SW480 (cell line): ENCODE data around the gene ZBTB16.

Experiments used
- DNase-seq: peaks from one replicate; pipeline ENCODE4 v3.0.0-alpha.2; 2016; ENCODE audit warnings: low spot score

The ZBTB16 gene

GRCh38 chr11:114065094-114065493, 5.6 kb downstream of the ZBTB16 start:
- DNase-seq = no peak

- no peak for DNase-seq
Observed at GRCh38 chr11:114066046-114066648, 6.6 kb downstream of the ZBTB16 start.

DNA sequence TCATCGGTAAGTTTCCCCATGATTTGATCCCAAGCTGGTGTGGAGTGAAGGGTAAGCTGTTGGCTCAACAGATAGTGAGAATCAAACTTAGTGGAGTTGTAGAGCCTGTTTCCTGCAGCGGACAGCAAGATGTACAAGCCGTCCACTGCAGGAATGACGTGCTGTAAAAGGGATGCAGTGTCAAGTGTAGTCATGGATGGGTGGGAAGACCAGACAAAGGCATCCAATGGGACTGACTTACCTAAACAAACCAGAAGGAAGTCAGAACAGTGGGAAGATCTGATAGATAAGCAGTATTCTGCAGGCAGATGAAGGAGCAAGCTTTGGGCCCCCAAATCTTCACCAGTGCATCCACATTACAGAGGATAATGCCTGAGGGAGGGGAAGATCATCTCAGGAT, 8.8 kb downstream of the ZBTB16 start:
- DNase-seq = no peak

GRCh38 chr11:114070464-114071139, 11.1 kb downstream of the ZBTB16 start:
- no peak for DNase-seq

GRCh38 chr11:114073007-114073827, 13.7 kb downstream of the ZBTB16 start:
- no peak for DNase-seq

DNA sequence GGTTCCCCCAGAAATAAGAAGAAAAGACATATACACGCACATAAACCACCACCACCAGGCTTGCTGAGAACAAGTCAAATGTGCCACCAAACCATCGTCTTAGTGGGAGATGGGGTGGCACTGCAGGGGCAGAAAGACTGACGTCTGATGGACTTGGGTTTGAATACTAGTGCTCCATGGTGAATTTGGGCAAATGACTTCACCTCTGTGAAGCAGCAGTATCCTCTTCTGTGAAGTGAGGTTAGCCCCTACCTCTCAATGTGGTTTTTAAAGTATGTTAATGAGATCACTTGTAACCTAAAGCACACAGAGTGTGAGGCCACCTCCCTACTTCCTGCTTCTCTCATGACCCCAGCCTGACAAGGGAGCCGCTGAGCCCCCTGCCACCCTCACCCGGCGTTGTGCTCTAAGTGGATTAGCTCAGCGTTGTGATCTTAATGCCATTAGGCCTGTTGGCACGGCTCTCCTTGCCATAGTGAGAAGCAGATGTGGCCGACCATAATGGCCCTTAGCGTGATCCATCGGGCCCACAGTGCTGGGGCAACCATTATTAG, 14.4 kb downstream of the ZBTB16 start:
- DNase-seq = no peak

- DNase-seq = no peak
Observed at GRCh38 chr11:114074546-114075343, 15.2 kb downstream of the ZBTB16 start.

DNA sequence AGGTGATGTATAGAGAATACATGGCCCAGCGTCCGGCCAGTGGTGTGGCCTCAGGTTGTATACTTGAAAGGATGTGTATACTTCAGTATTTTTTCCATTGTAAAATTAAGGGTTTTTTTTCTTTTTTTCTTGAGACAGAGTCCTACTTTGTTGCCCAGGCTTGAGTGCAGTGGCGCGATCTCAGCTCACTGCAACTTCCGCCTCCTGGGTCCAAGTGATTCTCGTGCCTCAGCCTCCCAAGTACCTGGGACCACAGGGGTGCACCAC, 15.8 kb downstream of the ZBTB16 start:
- DNase-seq = no peak

DNA sequence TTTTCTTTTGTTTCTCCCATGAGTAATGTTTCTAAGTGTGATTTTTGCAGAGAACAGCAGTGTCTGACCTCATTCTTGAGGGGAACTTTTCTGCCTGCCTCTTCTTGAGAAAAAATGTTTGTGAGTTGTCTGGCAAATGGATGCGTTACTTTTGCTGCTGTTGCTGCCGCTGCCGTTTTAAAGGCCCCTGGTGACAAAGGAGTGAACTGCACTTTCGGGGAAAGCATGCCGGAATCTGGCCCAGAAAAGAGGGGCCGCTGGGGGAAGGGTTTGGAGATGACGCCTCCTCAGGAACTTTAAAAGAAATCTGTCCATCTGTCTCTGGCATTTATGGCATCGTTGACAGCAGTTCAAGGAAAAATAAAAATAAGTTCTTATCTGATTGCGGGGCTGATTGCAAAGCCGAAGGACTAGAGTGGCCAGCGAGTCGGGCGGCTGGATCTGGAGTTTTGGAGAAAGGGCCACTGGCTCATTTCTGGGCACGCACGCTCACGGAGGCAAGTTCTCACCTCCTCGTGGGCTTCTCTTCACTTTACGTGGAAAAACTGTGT, 16.5 kb downstream of the ZBTB16 start:
- DNase-seq = peak; percentile 23

GRCh38 chr11:114076921-114077331, 17.4 kb downstream of the ZBTB16 start:
- no peak for DNase-seq

GRCh38 chr11:114077482-114078305, 18.2 kb downstream of the ZBTB16 start:
- DNase-seq = no peak

GRCh38 chr11:114078423-114078822, 18.9 kb downstream of the ZBTB16 start:
- DNase-seq = no peak

DNA sequence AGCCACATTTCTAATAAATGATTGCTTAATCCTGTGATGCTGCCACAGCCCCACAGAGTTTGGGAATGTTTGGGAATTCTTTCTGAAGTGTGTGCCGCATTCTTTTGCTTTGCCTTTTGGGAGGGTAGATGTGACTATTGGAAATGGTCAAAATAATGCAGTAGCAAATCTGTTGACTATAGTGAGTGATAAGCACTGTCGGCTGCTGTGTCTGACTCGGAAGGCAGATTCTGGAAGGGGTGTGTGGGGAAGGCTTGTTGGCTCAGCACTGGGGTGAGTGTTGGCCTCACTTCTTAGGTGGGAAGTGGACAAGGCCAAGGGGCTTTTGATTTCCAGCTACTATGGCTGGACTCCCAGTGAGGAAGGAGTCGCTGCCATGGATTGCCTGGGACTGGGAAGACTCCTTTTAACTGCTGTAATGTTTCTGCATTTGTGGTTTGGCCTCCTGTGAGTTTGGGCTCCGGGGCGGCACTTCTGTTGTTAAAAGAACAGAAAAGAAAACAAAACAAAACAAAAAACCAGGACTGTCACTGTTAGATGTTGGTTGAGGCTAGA, 20.1 kb downstream of the ZBTB16 start:
- no peak for DNase-seq

- no peak for DNase-seq
Observed at GRCh38 chr11:114080219-114080618, 20.7 kb downstream of the ZBTB16 start.

DNA sequence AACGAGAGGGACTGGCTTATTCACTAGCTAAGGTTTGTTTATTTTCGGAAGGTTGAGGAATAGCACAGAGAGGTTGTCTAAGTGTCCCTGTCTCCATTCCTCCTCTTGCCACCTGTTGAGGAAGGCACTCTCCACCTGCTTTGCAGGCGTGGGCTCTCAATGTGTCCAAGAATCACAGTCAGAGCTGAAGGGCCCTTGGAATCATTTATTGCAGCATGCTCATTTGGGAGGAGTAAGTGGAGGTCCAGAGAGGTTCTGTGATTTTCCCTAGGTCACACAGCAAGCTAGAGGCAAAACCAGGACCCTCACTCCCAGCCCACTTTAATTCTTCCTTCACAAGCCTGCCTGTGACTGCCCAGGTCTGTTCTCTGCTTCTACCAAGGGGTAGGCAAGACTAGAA, 21.3 kb downstream of the ZBTB16 start:
- DNase-seq = no peak

DNA sequence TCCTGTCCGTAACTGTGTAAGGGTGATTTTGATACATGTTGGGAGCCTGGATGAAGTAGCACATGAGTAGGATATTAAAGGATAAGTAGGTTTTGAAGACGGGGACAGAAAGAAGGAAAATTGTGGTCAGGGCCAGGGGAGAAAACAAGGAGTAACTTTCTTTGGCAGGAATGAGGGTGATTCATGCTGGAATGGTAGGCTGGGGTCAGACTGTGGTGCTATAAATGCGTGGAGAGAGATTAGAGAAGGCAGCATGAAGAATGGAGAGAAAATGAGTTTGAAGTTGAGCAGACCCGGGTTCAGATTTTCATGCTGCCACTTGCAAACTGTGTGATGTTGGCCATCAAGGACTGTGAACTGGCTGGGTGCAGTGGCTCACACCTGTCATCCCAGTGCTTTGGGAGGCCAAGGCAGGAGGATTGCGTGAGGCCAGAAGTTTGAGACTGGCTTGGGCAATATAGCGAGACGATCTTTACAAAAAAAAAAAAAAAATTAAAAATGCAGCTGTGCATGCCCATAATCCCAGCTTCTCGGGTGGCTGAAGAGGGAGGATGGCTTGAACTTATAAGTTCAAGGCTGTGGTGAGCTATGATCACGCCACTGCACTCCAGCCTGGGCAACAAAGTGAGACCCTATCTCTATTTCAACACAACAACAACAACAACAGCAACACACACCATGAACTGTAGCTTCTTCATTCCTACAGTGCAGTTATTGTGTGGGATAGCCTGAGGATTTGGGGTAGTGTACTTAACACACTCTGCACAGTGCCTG, 22.3 kb downstream of the ZBTB16 start:
- DNase-seq = no peak

DNA sequence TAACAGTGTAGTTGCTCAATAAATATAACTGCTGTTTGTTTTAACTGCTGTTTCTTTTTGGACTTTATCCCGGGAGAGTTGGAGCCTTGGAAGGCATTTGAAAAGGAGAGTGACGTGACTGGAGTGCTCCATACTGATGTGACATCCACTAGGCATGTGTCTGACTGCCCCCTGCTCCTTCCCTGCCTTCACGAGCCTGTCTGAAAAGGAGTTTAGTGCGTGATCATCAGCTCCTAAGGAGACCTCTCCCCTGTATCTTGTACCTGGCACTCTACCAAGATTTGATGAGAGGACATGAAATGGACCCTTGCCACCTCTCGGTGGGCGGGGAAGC, 22.9 kb downstream of the ZBTB16 start:
- no peak for DNase-seq

DNA sequence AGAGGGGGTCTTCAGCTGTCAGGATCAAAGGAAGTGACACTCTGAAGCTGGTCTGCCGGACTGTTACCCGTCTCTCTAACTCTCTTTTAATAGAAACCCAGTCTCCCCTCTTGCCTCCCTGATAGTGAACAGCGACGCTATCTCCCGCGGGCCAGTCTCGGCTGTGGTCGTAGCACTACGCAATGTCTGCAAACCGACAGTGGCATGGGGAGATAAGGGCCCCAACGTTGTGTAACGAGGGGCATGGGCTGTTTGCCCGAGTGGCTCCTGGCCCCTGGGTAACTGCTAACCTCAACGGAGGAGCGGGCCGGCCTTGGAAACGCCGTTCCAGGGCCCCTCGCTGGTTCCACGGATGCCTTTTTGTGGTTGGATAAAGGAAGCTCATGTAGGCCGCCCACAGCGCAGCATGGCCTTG, 23.3 kb downstream of the ZBTB16 start:
- DNase-seq = no peak

DNA sequence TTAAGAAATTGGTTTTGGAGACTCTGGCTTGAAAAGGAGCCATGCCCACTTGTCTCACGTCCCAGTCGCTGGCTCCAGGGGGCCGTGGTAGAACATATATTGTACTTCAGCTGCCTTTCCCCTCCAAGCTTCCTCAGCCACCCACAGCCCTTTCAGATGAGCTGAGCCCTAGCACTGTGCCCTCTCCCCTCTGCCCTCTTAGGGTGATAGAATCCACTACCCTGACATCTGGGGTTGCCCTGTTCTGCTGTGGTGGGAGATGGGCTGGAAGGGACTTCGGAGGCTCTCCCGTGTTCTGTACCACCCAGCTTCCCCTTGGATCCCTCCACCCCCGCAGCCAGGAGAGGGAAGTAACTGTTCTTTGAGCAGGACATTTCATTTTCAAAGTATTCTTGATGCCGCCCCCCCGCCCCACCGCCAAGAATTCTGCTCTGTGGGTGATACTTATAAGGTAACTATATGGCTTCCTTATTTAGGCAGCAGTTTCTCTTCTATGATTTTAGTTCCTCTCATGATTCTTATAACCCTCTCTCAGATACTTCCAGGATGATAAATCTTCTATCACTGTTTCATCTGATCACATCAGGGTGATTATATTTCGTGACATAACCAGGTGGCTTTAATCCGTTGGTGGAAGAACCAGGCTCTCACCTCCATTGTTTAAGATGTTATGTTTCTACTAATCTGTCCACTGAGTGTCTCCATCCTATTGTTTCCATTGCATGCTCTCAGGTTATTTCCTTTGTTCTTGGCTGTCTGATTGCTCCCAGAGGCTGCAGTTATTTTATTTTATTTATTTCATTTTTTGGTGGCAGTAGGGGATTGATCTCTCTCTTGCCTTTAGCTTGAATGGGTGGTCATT, 24.1 kb downstream of the ZBTB16 start:
- no peak for DNase-seq
